WERI-Rb-1 (cell line): ENCODE data around the gene HERC3.

ENCODE experiments used
- DNase-seq: peaks from one replicate; pipeline ENCODE4 v3.0.0-alpha.2; 2020
- H3K27ac ChIP-seq: fragments of 250-450 bp; sonication (Bioruptor Pico); 2 replicates; pipeline ENCODE4 v1.5.1; 2020; ENCODE audit warnings: mild to moderate bottlenecking, moderate library complexity
- H3K27me3 ChIP-seq: fragments of 250-450 bp; sonication (Bioruptor Pico); 2 replicates; pipeline ENCODE4 v1.5.1; 2021; ENCODE audit warnings: mild to moderate bottlenecking, low read depth, moderate library complexity; ENCODE audit not compliant: insufficient read depth, severe bottlenecking
- H3K36me3 ChIP-seq: fragments of 250-450 bp; sonication (Bioruptor Pico); 2 replicates; pipeline ENCODE4 v1.5.1; 2020; ENCODE audit warnings: mild to moderate bottlenecking, moderate library complexity
- H3K4me3 ChIP-seq: 2 replicates; pipeline ENCODE4 v1.5.1; 2011; ENCODE audit warnings: low read depth, mild to moderate bottlenecking, control low read depth, low read length
- H3K9me3 ChIP-seq: fragments of 250-450 bp; sonication (Bioruptor Pico); 2 replicates; pipeline ENCODE4 v1.5.1; 2021; ENCODE audit warnings: mild to moderate bottlenecking, moderate library complexity; ENCODE audit not compliant: severe bottlenecking
- CTCF ChIP-seq: IDR thresholded peaks from 2 replicates; pipeline ENCODE4 v1.5.1; 2011; ENCODE audit warnings: low read depth, mild to moderate bottlenecking, control low read depth, inconsistent platforms, low read length

Gene HERC3

GRCh38 chr4:88756149-88756548, 163.9 kb downstream of the HERC3 start:
- Histone ChIP-seq H3K36me3 (no peaks in the 10 kb centered on the region), H3K9me3 (no peaks in the 10 kb centered on the region), H3K27ac (no peak overlapping the region), H3K27me3 (no peaks in the 10 kb centered on the region), H3K4me3 (no peak overlapping the region)
- DNase-seq, result no peak
- no peak for TF ChIP-seq CTCF

- H3K36me3 ChIP-seq, result no peaks in the 10 kb centered on the region
- DNase-seq, result no peak
- TF ChIP-seq CTCF, result no peak
- H3K27me3 ChIP-seq, result no peaks in the 10 kb centered on the region
- H3K27ac ChIP-seq, result no peak overlapping the region
- no peaks in the 10 kb centered on the region for H3K9me3 ChIP-seq
- no peak overlapping the region for H3K4me3 ChIP-seq
Measured at GRCh38 chr4:88757067-88757466, 164.8 kb downstream of the HERC3 start.

GRCh38 chr4:88757776-88758175, 165.5 kb downstream of the HERC3 start:
- Histone ChIP-seq H3K27me3 (no peaks in the 10 kb centered on the region), H3K36me3 (no peaks in the 10 kb centered on the region), H3K27ac (no peak overlapping the region), H3K9me3 (no peaks in the 10 kb centered on the region), H3K4me3 (no peak overlapping the region)
- DNase-seq, result no peak
- TF ChIP-seq CTCF, result no peak
